HL-60/S4 (cell line): ENCODE data around the gene SERTAD2.

Experiments
- in situ Hi-C: fragments of 300-500 bp; cut with MboI; formaldehyde crosslinking; loops from 2 replicates; pipeline ENCODE4 v1.14.3; 2022; ENCODE audit warnings: low sequenced_read_pairs

Gene SERTAD2

GRCh38 chr2:64631771-64632170 lies 21.9 kb downstream of the SERTAD2 start:
- in situ Hi-C loops = no loop called here

DNA sequence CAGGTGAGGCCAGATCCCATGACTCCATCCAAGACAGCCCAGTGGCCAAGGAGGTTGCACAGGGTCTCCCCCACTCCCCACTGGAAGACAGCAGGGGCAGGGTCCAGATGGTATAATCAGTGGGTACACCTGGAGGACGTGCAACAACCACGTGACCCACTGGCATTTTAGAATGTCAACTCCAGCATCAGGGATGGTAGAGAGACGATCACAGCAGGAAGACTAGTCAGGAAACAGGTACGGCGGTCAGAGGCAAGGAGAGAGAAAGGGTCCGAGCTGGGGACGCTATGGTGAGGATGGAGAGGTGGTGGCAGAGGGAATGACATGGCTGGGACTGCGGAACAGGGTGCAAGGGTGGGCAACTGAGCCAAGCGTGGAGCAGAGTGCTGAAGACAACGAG lies 23.0 kb downstream of the SERTAD2 start:
- in situ Hi-C loops = no loop called here

- in situ Hi-C loops = no loop called here
These were observed 23.8 kb downstream of the SERTAD2 start for GRCh38 chr2:64629875-64630274.

- in situ Hi-C loops = no loop called here
These were observed 24.4 kb downstream of the SERTAD2 start for GRCh38 chr2:64629329-64629781.

GRCh38 chr2:64627860-64628841 lies 25.6 kb downstream of the SERTAD2 start:
- in situ Hi-C loops = no loop called here

GRCh38 chr2:64626963-64627760 lies 26.6 kb downstream of the SERTAD2 start:
- in situ Hi-C loops = no loop called here

GRCh38 chr2:64626146-64626809 lies 27.4 kb downstream of the SERTAD2 start:
- in situ Hi-C loops = no loop called here

DNA sequence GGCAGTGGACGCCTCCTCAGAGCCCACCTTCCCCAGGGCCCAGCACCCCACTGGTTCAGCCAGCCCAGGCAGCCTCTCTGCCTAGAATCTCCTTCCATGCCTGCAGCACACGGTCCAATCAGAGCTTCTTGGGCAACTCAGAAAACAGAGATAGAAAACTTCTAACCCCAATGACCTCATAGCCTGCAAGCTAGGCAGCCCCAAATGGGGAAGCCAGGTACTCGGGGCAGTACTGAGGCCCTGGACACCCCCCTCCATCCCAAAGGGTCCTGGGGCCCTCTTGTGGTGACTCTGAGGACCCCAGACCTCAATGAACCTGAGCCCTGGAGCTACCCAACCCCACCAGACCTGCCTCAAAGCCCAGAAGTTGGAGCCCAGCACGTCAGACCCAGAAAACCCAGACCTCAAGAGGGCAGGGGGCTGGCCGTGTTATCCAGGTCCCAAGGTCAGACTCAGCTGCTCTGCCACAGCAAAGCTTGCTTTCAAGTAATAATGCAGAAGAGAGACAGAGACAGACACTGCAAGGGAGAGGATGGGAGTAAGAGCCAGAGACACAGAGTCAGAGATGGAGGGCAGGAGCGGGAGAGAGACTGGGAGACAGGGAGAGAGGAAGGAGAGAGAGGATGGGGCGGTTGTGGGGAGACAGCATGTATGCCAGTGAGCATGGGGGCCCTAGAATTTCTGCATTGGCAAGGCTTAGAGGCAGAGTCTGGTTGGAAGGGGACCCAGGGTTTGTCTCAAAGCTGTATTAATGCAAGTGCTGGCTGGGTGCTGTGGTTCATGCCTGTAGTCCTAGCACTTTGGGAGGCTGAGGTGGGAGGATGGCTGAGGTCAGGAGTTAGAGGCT lies 28.2 kb downstream of the SERTAD2 start:
- in situ Hi-C loops = no loop called here

- in situ Hi-C loops = no loop called here
These were observed 28.9 kb downstream of the SERTAD2 start for GRCh38 chr2:64624862-64625261.

DNA sequence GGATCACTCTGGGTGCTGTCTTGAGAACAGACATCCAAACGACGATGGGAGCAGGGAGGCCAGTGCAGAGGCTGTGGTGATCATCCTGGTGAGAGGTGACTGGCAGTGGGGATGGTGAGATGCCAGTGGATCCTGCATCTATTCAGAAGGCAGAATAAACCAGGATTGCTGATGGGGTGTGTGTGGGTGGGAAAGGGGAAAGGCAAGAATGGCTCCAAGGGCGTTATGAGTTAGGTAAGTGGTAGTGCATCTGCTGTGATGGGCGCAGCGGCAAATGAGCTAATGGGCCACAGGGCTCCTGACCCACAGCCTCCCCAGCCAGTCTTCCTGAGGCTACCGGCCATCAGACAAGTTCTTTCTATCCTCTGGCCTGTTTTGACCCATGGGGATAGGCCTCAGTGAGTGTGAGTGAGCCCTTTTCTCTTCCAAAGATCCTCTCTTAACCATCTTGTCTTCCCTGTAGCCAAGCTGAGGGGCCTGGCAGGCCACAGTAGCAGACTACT lies 29.6 kb downstream of the SERTAD2 start:
- in situ Hi-C loops = no loop called here

DNA sequence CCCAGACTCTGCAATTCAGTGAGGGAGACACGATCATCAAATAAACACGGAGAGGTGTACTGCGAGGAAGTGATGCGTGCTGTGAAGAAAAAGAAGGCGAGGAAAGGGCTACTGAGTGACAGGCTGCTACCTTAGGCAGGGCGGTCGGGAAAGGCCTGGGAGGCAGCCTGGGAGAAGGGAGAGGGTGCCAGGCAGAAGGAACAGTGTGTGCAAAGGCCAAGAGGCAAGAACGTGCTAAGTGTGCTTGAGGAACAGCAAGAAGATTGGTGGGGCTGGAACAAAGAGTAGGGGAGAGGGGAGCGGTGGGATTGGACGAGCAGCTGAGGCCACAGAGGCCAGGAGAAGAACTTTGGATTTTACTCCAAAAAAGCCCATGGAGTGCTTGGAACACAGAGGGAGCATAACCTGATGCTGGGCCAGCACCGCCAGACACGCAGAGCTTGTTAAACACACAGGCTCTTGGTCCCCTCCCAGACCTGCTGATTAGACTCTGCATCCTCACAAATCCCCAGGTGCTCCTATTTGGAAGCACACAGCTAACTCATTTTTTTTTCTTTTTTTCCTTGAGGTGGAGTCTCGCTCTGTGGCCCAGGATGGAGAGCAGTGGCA lies 30.4 kb downstream of the SERTAD2 start:
- in situ Hi-C loops = no loop called here

DNA sequence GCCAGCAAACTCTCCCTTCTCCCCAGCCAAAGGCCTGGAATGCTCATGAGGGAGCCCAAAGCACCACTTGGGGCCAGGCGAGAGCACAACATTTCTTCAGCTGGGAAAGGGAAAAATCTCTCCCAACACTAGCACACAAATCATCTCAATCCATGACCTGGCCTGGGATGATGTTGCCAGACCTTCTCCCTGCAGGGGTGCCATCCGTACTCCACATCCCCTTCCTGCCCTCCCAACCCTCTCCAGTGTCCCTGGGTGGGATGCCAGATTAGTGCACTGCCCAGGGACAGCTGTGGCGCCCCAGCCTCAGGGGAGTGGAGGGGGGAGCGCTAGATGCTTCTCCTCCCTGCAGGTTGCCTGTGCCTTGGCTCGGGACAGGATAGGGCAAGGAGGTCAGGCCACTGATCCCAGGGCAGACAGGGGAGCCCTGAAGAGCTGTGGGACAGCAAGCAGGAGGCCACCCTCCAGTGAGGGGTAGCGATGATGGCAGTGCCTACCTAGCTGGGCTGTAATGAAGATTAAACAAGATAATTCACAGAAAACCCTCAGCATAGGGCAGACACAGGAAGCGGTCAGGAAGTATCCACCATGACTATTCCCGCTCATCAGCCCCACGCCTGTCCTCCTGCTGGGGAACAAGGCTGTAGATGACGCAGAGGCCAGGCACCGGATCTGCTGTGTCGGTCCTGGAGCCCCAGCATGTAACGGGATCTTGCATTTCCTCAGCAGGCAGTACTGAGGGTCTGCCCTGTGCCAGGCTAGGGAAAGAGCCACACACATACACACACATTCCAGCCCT lies 31.1 kb downstream of the SERTAD2 start:
- in situ Hi-C loops = no loop called here

DNA sequence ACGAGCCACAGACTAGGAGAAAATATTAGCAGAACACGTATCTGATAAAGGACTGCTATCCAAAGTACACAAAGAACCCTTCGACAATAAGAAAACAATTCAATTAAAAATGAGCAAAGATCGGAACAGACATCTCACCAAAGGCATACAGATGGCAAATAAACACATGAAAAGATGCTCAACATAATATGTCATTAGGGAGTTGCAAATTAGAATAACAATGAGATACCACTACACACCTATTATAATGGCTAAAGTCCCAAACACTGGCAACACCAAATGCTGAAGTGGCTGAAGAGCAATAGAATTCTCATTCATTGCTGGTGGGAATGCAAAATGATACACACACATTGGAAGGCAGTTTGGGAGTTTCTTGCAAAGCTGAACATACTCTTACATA lies 33.1 kb downstream of the SERTAD2 start:
- in situ Hi-C loops = no loop called here

- in situ Hi-C loops = no loop called here
These were observed 36.0 kb downstream of the SERTAD2 start for GRCh38 chr2:64617631-64618151.

- in situ Hi-C loops = no loop called here
These were observed 37.7 kb downstream of the SERTAD2 start for GRCh38 chr2:64615844-64616536.

DNA sequence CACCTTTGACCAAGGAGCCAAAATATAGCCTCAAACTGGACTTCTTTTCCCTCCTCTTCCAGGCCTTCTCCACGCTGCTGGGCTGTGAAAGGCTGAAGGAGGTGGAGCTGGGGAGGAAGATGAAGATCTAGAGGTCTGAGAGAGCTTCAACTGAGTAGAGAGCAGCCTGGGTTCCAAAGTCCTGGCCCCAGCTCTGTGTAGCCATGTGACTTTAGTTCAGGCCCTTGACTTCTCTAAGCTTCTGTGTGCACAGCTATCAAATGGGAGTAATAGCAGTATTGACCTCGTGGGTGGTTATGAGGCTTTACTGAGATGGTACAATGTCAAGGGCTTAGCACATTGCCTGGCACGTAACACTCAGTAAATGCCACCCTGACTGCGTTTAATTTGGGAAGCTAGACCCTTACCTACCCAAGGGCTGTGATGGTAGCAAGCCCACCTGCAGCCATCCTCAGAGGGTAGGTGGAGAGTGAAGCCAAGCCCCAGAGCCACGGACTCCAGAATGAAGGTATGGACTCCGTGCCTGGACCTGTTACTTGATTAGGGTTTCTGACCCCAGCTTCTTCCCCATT lies 38.4 kb downstream of the SERTAD2 start:
- in situ Hi-C loops = no loop called here

GRCh38 chr2:64613276-64613675 lies 40.4 kb downstream of the SERTAD2 start:
- in situ Hi-C loops = no loop called here
